Body of pancreas (tissue), 4 donors: Measurements from ENCODE around the gene CNTN2. TPM values are rescaled to one million over a fixed set of nuclear protein-coding genes. Genes with fewer than 3 reads are reported as not detected.

Experiments used
- ATAC-seq: fragments of 150-250 bp; one replicate; pipeline ENCODE4 v1.9.1; 2016
- DNase-seq, 4 donors: peaks; one replicate each; pipeline ENCODE4 v3.0.0-alpha.2; 2019
- H3K27ac ChIP-seq, 4 donors: fragments of 200-600 bp; sonication (generic); 1 replicate in 3 of 4; 2 replicates in 1 of 4; pipeline versions ENCODE4 v1.5.1 to v1.6.1; 2016 to 2019; ENCODE audit warnings: mild to moderate bottlenecking in 1 of 4, mixed read lengths in 1 of 4, moderate library complexity in 1 of 4
- H3K27me3 ChIP-seq, 2 donors: fragments of 200-600 bp; sonication (generic); one replicate each; pipeline ENCODE4 v1.6.0; 2016; ENCODE audit warnings: mild to moderate bottlenecking in 1 of 2
- H3K36me3 ChIP-seq, 2 donors: fragments of 200-600 bp; sonication (generic); replicated peaks in 1 of 2; 2 replicates each; pipeline ENCODE4 v1.5.1; 2016; ENCODE audit warnings: low read depth in 2 of 2; ENCODE audit not compliant: insufficient read depth in 1 of 2
- H3K4me1 ChIP-seq: fragments of 200-600 bp; sonication (generic); one replicate; pipeline ENCODE4 v1.6.0; 2016
- H3K4me3 ChIP-seq, 2 donors: fragments of 200-600 bp; sonication (generic); 1 replicate in 1 of 2; 2 replicates in 1 of 2; pipeline ENCODE4 v1.5.1; 2016 to 2019
- H3K9me3 ChIP-seq, 3 donors: fragments of 200-600 bp; sonication (generic); 1 replicate in 2 of 3; 2 replicates in 1 of 3; pipeline ENCODE4 v1.5.1; 2016
- CTCF ChIP-seq, 7 experiments: fragments of 450-650 bp in 4 of 7; fragments of 200-600 bp in 3 of 7; sonication (generic) in 3 of 7; IDR thresholded peaks; one replicate each; pipeline ENCODE4 v1.5.1; 2016 to 2019; ENCODE audit warnings: antibody characterized with exemption in 7 of 7
- POLR2A ChIP-seq, 3 donors: fragments of 450-650 bp; IDR thresholded peaks; one replicate each; pipeline ENCODE4 v1.6.1; 2016; ENCODE audit warnings: antibody characterized with exemption in 3 of 3, mild to moderate bottlenecking in 2 of 3
- whole genome bisulfite sequencing, 2 donors: methylation state at CpG; one replicate each; pipeline ENCODE4 v1.1.5; 2017; 5-methylcytosine and 5-hydroxymethylcytosine counted together
- intact Hi-C: fragments of 100-400 bp; cut with DNase I; formaldehyde crosslinking; loops from one replicate; pipeline ENCODE4 v1.15.1; 2023
- total RNA-seq, 2 donors: library from RNA; depleted of rRNA; stranded (reverse); fragments of >200 nt; gene quantifications; one replicate each; pipeline ENCODE4 v1.1.0, GENCODE V29; 2016

Gene CNTN2
- total RNA-seq, 2 donors from 2014 or later: not detected

- no peaks in the 10 kb centered on the region for H3K9me3 ChIP-seq
- no peak overlapping the region for H3K27ac ChIP-seq
- no peaks in the 10 kb centered on the region for H3K27me3 ChIP-seq
- no peaks in the 10 kb centered on the region for H3K4me1 ChIP-seq
- WGBS, 2 donors: 79 to 82% methylated on average over 3 of the region's 3 CpGs
- no peak for ATAC-seq
- H3K36me3 ChIP-seq: peaks cover 0 to 9% of the 10 kb centered on the region in 2 donors
- no peak overlapping the region for H3K4me3 ChIP-seq
- TF ChIP-seq CTCF (IDR thresholded peaks at IDR 0.05) (no peak), POLR2A (IDR thresholded peaks at IDR 0.05) (no peak)
- no peak for DNase-seq
- intact Hi-C loops: no loop called here
Measured at GRCh38 chr1:205088341-205088740, 45.3 kb downstream of the CNTN2 start.

DNA sequence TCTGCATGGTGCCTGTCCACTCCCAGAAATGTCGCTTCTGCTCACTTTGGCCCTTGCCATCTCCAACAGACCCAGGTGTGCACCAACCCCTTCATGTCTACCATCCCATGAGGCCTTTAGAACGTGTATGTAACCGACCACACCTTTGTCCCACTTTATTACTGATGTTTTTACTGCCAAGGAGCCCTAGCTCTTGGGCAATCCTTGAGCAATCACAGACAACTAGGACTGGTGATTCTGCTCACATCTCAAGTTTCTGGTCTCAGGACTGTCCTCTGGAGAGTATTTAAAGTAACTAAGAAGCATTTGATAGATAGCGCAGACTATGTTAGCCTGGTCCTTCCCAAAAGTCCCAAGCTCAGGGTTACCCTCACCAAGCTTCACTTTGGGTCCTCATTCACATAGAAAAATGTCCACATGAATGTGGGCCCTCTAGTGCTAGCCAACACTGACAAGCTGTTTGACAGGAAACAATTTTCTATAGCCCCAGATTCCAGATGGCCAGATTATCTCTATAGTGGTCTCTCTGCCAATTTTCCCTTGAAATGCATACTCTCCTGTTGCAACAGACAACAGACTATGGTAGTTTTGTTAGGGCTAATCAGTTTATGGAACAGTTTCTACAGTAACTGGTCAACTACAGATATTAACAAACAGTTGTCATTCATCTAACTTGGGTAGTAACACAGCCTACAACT, 48.2 kb downstream of the CNTN2 start:
- TF ChIP-seq POLR2A (IDR thresholded peaks at IDR 0.05): no peak
- TF ChIP-seq CTCF (IDR thresholded peaks at IDR 0.05): no peak
- intact Hi-C loops: no loop called here
- ATAC-seq: no peak
- Histone ChIP-seq H3K27ac (no peak overlapping the region), H3K4me1 (no peaks in the 10 kb centered on the region), H3K9me3 (no peaks in the 10 kb centered on the region), H3K36me3 (peaks cover 8 to 13% of the 10 kb centered on the region in 2 donors), H3K27me3 (no peaks in the 10 kb centered on the region), H3K4me3 (no peak overlapping the region)
- WGBS, 2 donors: 85 to 92% methylated on average over 4 of the region's 4 CpGs
- DNase-seq: no peak

GRCh38 chr1:205095422-205095821, 52.4 kb downstream of the CNTN2 start:
- Histone ChIP-seq H3K36me3 (peaks cover 31 to 34% of the 10 kb centered on the region in 2 donors), H3K4me3 (no peak overlapping the region), H3K27ac (no peak overlapping the region), H3K27me3 (no peaks in the 10 kb centered on the region), H3K9me3 (no peaks in the 10 kb centered on the region), H3K4me1 (no peaks in the 10 kb centered on the region)
- ATAC-seq: no peak
- DNase-seq: no peak
- no peak for TF ChIP-seq CTCF (IDR thresholded peaks at IDR 0.05)
- intact Hi-C loops: no loop called here

DNA sequence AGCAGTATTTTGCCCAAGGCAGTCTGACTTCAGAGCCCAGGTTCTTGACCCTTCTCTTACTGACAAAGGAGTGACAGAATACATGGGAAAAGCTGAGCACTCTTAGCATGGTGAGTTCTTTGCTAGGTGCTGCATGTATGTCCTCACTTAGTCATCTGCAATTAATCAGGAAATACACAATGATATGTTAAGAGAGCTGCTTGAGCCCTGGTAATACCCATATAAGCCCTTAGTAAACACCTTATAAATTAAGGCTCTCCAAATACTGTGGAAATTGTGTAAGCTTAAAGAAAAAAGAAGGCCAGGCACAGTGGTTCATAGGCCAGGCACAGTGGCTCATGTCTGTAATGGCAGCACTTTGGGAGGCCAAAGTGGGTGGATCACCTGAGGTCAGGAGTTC, 55.2 kb downstream of the CNTN2 start:
- Histone ChIP-seq H3K27me3 (no peaks in the 10 kb centered on the region), H3K4me3 (no peak overlapping the region), H3K36me3 (peaks cover 34% of the 10 kb centered on the region in 2 donors), H3K9me3 (no peaks in the 10 kb centered on the region), H3K27ac (no peak overlapping the region), H3K4me1 (no peaks in the 10 kb centered on the region)
- intact Hi-C loops: no loop called here
- TF ChIP-seq CTCF (IDR thresholded peaks at IDR 0.05): no peak
- no peak for TF ChIP-seq POLR2A (IDR thresholded peaks at IDR 0.05)
- ATAC-seq (no peak), DNase-seq (no peak)

DNA sequence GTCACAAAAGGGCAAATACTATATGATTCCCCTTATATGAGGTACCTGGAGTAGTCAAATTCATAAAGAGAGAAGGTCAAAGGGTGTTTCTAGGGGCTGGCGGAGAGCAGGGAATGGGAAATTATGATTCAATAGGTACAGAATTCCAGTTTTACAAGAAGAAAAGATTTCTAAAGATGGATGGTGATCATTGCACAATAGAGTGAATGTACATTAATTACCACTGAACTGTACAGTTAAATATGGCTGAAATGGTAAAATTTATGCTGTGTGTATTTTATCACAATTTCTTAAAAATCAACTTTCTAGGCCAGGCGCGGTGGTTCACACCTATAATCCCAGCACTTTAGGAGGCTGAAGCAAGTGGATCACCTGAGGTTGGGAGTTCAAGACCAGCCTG, 59.4 kb downstream of the CNTN2 start:
- ATAC-seq: no peak
- WGBS, 2 donors: 94 to 95% methylated on average over 3 of the region's 3 CpGs
- intact Hi-C loops: no loop called here
- H3K36me3 ChIP-seq: peaks cover 16 to 33% of the 10 kb centered on the region in 2 donors
- H3K9me3 ChIP-seq: no peaks in the 10 kb centered on the region
- no peak overlapping the region for H3K27ac ChIP-seq
- no peaks in the 10 kb centered on the region for H3K4me1 ChIP-seq
- H3K27me3 ChIP-seq: no peaks in the 10 kb centered on the region
- TF ChIP-seq POLR2A (IDR thresholded peaks at IDR 0.05) (no peak), CTCF (IDR thresholded peaks at IDR 0.05) (no peak)
- no peak for DNase-seq
- no peak overlapping the region for H3K4me3 ChIP-seq
